Smooth muscle cell of the brain vasculature (primary cell): ENCODE measurements around the gene ADGRF4.

Experiments used
- DNase-seq: peaks from one replicate; pipeline ENCODE4 v3.0.0-alpha.2; 2012; ENCODE audit warnings: low read depth, low spot score

The ADGRF4 gene

DNA sequence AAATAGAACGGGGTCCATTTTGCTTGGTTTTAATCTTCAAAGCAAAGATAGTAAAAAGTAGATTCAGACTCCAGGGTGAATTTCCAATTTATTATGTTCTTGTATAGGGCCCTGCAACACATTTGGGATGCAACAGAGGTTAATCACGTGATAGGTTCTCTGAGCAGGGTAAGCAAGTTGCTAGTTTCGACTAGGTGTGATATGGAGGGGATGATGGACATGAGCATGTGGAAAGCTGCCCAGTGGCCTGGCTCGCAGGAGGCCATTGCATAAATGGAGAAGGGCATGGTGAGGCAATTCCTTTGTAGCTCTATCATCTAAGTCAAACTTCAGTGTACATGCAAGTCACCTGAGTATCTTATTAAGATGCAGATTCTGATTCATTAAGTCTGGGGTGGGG, 17.7 kb upstream of the ADGRF4 start:
- no peak for DNase-seq

DNA sequence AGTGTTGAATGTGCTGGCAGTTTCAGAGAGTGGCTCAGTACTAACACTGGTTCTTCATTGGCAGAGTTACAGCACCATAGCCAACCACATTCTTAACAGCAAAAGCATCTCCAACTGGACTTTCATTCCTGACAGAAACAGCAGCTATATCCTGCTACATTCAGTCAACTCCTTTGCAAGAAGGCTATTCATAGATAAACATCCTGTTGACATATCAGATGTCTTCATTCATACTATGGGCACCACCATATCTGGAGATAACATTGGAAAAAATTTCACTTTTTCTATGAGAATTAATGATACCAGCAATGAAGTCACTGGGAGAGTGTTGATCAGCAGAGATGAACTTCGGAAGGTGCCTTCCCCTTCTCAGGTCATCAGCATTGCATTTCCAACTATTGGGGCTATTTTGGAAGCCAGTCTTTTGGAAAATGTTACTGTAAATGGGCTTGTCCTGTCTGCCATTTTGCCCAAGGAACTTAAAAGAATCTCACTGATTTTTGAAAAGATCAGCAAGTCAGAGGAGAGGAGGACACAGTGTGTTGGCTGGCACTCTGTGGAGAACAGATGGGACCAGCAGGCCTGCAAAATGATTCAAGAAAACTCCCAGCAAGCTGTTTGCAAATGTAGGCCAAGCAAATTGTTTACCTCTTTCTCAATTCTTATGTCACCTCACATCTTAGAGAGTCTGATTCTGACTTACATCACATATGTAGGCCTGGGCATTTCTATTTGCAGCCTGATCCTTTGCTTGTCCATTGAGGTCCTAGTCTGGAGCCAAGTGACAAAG, 17.0 kb upstream of the ADGRF4 start:
- DNase-seq: no peak

DNA sequence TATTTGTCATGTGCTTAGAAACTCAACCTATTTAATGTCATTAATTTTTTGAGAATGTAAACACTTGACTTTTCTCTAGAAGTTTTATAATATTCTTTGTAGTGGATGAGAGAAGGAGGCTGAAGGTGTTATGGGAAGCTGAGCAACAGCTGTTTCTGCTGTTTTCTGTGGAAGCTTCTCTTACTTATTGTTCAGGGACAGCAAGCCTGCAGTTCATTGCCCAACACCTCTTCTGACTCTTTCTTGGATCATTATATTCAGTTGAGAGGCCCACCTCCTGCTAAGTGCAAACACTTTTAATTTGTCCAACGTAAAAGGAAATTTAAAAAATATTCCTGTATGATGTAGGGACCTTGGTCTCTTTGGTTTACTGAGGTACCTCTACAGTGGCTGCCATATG, 12.0 kb upstream of the ADGRF4 start:
- no peak for DNase-seq

DNA sequence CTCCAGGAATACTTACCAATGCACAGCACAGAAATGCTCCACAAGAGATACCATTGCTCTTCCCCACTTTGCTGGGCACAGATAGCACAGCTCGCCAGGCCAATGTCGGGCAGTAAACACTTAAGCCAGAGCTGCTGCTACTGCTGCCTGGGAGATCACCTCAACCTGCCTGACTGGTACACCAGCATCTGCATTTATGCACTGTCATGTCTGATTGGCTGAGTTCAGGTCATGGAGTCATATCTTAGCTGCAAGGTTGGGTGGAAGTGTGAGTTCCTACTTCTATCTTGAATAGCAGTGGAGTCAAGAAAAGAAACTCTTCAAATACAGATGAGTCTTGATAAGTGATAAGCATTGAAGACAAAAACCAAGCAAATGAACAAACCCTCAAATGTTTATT, 10.9 kb upstream of the ADGRF4 start:
- no peak for DNase-seq

DNA sequence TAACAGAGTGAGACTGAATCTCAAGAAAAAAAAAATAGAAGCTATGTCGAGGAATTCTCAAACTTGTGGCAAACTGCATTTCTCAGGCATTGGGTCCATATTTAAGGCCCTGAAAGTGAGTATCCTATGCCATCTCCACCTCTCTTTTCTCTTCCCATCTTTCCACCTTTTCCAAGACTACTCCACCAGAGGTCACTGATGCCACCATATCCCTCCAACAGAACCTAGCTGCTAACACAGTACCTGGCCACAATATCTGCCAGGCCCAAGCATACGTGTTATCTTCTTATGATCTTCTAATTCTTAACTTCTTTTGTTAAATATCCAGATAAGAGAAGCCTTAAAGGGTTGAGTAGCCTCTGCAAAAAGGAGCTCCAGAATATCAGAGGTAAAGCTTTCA, 8.2 kb upstream of the ADGRF4 start:
- DNase-seq: no peak

DNA sequence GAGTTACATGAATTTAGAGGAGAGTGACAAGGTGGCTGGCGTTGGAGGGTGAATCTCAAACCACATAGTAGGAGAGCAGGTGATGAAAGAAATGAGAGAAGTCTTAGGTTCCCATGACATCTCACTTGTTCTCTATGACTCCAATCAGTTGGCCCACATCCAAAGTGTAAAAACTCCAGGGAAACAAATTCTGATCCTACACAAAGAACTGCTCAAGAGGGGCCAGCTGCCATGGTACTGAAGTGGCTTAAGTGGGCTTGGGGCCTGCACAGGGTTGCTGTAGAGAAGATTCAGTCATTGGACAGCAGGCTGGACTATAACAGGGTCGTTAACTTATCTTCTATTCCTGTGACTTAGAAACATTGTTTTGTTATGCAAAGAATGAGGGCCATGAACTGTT, 7.6 kb upstream of the ADGRF4 start:
- DNase-seq: no peak

DNA sequence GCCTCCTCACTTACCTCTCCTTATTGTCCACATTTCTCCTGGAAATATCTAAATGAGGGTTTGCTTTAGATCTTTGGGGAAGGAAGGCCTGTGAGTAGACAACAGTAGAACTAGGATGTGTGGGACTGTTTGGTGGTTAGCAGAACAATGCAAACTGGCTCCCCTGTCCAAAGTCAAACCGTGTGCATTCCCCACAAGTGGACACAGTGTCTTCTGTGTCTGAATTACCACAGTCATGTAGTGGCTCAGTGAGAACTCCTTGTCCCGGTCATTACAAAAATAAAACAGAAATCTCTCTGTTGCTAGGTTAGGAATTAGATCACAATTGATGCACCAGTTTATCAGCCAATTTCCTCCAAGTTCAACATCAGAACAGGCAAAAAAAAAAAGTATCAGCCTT, 455 bp upstream of the ADGRF4 start:
- no peak for DNase-seq

DNA sequence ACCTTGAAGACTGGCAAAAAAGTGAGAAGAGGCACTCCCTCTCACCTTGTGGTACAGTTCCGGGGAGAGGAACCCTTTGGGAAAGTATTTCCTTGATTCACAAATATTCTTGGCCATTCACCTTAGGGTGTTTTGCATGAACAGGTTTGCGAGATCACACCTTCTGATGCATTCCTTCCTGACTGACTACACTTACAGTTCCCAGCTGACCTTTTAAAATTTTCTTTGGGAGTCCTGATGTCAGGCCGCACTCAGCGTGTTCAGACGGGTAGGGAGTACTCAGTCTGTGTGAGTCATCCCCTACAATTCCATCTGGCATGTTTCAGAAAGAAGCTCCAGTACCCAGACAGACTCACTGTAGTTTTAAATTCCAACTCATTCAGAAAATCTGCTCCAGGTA, 1.7 kb downstream of the ADGRF4 start:
- DNase-seq: no peak

DNA sequence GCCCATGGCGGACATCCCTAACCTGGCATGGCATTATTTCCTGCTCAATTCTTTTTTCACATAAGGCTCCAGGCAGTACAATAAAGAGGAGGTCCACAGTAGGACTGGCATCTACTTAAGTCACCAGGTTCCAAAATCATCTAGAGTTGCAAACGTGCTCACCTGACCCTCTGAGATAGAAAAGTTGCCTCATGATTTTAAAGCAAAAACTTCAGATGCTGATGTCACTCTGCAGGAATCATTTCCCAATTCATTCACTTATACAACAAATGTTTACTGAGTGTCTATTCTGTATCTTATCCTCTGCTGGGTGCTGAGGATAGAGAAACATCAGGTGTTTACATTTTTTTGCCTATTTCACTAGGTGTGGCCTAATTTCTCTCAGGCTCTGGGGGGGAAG, 2.2 kb downstream of the ADGRF4 start:
- DNase-seq: no peak

DNA sequence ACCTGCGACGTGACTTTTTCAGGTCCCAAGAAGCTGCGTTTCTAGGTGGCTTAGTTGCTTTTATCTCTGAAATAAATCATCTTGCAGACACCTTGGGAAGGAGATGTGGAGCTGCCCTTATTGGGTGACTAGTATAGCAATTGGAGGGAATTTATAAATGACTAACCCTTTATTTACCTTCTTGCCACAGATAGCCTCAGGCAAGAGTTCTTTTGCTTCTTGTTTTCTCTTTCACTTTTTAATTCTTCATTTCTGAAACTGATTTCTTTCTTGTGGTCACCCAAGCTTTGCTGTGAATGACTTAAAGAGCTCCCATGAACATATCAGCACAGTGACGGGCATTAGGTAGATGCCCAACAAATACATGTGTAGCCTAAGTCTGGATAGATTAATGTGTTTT, 3.0 kb downstream of the ADGRF4 start:
- no peak for DNase-seq

DNA sequence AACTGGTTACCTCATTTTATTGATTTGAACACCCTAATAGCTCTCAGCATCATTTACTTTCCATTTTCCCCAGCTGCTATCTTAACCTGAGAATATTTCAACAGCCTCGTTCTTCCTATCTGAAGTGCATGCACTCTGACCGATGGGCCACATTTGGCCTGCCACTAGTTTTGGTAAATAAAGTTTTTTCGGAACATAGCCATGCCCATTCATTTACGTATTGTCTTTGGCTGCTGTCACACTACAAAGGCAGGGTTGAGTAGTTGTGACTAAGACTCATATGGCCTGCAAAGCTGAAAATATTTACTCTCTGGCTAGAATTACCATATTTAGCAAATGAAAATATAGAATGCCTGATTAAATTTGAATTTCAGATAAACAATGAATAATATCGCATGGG, 10.8 kb downstream of the ADGRF4 start:
- DNase-seq: no peak

DNA sequence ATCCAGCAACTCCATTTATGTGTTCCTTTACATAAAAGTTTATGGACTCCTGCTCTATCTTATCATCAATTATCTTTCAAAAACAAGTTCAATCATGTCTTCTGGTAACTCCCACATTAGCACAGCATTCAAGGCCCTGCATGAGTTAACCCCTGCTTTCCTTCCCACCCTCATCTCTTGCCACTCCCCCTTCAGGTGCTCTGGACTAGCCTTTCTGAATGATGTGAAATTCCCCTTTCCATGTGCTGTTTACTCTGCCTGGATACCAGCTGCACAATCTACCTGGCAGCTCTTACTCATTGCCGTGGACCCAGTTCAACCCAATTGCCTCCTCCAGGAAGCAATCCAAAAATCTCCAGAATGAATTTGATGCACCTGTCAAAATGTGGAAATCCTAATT, 11.9 kb downstream of the ADGRF4 start:
- no peak for DNase-seq

DNA sequence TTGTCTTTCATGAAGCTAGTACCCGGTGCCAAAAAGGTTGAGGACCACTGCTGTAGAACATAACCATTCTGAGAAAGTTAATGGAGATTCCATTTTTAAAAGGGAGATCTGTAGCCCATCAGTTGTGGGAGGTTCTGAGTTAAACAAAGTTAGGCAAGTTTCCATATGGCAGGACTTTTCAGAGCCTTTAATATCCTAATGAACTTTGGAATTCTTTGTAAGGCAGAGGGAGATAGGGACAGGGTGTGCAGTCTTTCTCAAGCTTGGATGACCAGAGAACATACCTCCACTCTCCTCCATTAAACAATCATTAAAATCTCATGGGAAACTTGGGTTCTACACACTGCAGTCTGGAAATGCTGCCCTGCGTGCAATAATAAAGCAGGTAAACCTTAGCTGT, 14.8 kb downstream of the ADGRF4 start:
- DNase-seq: no peak

DNA sequence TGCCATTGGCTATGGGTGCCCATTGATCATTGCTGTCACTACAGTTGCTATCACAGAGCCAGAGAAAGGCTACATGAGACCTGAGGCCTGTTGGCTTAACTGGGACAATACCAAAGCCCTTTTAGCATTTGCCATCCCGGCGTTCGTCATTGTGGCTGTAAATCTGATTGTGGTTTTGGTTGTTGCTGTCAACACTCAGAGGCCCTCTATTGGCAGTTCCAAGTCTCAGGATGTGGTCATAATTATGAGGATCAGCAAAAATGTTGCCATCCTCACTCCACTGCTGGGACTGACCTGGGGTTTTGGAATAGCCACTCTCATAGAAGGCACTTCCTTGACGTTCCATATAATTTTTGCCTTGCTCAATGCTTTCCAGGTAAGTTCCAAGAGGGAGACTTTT, 16.4 kb downstream of the ADGRF4 start:
- no peak for DNase-seq

DNA sequence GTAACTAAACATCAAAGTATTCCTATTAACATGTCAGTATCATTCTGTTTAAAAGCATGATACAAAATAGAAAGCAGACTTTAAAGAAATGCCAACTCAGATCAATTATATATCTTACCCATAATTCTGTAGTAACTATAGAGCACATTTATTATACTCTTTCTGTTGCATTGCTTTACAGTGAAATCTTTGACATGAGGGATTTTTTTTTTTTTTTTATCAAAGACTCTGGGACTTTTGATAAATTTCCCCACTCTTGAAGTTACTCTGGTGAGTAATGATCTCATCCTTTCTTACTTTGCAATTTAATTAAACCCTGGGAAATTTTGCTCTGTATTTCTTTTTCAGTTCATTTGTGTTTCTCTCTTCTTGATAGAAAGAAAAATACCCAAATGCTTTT, 17.4 kb downstream of the ADGRF4 start:
- DNase-seq: no peak

DNA sequence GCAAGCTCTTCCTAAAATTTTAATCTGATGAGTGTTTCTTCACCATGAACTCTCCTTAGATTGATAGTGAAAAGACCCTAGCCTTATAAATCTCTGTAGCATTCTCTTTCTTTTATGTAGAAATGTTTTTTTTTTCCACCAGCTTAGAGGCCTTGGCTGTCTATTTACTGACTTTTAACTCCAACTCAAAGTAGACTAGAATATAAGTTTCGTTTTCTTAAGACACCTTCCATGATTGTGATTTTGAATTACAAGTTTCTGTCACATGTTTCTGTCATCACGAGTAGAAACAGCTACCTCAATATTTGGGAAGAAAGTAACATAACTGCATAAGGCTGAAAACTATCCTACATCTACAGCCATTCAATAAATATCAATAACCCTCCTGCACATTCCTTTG, 17.8 kb downstream of the ADGRF4 start:
- DNase-seq: no peak

DNA sequence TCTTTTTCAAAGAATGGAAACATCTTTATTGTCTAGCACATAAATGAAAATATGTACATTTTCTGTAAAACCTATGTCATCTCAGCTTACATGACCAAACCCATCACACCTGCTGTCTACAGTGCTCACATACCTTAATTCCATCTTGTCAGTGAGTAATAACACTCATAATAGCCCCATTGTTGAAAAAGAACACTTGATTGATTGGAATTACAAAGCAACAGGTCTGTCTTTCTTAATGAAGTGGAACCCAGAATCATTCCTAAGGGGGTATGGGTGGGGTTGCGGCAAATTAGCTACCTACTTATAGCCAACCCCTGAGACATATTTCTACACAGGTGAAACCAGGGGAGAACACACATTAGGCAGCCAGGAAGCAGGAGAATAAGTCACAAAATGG, 20.2 kb downstream of the ADGRF4 start:
- no peak for DNase-seq

DNA sequence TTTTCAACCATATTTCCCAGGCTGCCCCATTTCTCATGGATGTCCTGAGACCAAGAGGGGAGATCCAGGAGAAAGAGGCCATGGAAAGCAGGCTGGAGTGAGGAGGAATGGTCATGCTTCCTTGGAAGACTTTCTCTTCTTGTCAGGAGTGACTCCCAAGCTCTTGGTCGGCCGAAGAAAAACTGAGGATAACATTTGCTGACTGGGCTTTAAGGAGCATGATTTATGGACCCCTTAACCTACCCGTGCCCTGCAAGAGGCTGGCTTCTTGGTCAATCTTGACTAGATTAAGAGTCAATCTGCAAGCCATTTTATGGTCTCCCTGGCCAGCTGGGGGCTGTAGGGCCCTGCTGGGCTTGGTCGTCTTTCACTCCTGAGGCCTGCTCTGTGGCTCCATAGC, 22.8 kb downstream of the ADGRF4 start:
- no peak for DNase-seq

DNA sequence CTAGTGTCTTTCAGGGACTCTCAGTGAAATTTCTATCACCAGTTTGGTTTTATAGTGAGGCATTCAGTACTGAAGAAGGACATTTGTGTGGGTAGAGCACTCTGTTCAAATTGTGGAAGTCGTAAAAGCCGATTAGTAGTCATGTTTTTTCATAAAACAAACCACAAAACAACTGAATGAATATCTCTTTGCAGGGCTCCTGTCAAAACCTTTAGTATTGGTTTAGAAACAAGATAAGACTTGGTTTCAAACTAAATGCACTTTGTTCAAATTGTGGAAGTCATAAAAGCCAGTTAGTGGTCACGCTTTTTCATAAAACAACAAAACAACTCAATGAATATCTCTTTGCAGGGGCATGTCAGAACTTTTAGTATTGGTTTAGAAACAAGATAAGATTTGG, 23.8 kb downstream of the ADGRF4 start:
- DNase-seq: no peak

DNA sequence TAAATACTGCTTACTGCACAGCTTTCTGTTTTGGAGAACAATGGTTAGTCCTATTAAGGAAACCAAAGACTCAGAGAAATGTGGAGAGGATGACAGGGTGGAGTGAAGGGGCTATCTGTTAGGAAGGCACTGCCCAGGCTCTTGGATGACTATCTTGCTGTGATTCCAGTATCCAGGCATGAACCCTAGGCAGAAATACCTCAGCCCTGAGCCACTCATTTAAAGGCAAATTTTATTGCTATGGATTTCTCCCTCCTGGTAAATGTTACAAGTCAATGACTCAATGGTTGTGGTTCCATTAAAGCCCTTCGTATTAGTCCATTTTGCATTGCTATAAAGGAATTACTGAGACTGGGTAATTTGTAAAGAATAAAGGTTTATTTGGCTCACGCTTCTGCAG, 25.9 kb downstream of the ADGRF4 start:
- DNase-seq: no peak

DNA sequence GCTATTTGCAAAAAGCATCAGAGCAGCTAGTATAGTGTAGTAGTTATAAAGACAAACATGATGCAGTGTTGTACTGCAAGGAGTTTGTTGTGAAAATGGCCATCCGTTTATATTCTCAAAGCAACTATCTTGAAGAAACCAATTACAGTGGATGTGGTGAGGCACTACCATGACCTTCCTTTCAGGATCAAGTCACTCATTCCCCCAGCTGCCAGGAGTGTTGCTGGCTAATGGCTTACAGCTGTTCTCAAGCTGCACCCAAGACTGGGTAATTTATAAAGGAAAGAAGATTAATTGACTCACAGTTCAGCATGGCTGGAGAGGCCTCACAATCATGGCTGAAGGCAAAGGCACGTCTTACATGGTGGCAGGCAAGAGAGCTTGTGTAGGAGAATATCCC, 29.0 kb downstream of the ADGRF4 start:
- DNase-seq: no peak

DNA sequence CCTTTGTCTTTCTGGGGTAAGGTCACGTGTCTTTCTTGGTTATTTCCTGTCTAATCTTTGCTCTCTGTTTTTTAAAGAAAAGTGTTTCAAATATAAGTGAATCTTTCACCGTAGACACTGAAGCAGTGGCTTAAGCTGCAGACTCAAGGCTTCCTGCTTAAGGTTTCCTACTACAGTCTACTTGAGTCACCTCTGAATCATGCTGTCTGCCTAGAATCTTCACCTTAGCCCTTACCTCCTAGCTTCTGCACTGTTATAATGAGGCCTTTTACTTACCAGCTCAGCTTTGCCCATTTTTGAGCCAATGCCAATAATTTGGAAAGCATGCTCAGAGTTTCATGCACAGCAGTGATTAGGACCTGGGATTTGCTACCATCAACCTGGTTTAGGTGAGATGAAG, 30.6 kb downstream of the ADGRF4 start:
- no peak for DNase-seq

DNA sequence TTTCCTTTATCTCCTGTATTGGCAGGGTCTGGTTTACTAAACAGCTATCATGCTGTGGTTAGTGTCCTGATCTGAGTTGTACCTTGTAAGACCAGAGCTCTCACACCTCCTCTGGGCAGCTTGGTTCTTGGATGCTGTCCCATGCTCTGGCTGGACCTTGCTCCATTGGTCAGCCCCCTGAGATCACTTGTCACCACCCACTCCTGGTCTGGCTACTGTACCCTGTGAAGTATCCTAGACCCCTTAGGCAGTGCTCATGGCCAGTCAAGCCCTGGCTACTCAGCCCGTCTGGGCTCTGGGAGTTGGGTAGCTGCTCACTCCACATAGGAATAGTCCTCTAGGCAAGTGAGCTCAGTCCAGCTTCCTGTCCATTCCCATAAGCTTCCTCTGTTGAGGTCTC, 31.1 kb downstream of the ADGRF4 start:
- DNase-seq: no peak

DNA sequence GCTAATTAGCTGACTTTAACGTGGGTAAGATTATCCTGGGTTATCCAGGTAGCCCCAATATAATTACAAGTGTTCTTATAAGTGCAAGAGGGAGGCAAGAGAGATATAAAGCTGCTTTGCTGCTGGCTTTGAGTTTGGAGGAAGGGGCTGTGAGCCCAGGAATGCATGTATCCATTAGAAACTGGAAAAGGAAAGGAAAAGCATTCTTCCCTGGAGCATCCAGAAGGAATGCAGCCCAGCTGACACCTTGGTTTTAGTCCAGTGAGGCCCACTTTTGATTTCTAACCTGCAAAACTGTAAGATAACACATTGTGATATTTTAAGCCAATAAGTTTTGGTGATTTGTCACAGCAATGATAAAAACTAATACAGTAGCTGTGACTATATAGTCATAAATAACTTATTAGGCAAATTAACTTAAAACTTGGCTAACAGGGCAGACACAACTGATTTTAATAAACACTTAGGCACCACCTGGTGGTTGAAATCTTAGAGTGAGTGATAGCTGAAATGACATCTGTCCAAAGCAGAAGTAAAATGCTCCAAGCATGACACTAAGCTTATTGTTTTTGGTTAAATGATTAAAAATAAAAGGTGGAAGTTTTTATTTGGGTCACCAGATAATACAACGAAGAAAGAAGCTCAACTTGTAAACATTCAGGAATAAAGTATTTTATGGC, 35.6 kb downstream of the ADGRF4 start:
- no peak for DNase-seq
